Esophagus mucosa (tissue), 1 donor: ENCODE results near the gene NPY4R2. TPM values are rescaled to one million over a fixed set of nuclear protein-coding genes. Genes with fewer than 3 reads are reported as not detected.
"Not testable (repeated sequence)": the region's sequence is repeated elsewhere in the genome, so short reads cannot be mapped to it uniquely, and the experiment has no call there.

Experiments used
- ATAC-seq: fragments of 200-7000 bp; cut with Tn5 transposase; one replicate; pipeline ENCODE4 v1.9.1; 2020
- total RNA-seq: library from RNA; stranded (reverse); gene quantifications from one replicate; pipeline ENCODE4 v1.2.4, GENCODE V29; 2023
- donor health status: DM: yes; HTN: yes; CAD: no.

NPY4R2 gene
- total RNA-seq, 1 donor from 2014 or later, result not detected

DNA sequence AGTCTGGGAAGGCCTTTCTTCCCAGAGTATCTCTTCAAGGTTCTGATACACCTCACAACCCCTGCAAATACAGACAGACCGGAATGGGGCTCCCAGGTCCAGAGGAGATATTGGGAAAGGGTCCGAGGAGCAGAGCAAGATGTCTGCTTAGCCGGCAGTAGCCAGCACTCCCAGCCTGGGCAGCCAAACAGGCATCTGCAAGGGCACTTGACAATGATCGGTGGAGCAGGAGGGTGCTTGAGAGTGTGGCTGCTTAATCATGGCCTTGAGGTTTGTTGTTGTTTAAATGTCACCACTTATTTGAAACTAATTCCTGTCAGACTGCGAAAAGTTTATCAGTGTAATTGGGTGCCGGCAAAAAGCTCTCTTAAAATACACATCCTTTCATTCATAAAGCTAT lies 15.0 kb downstream of the NPY4R2 start:
- ATAC-seq, result not testable (repeated sequence)

DNA sequence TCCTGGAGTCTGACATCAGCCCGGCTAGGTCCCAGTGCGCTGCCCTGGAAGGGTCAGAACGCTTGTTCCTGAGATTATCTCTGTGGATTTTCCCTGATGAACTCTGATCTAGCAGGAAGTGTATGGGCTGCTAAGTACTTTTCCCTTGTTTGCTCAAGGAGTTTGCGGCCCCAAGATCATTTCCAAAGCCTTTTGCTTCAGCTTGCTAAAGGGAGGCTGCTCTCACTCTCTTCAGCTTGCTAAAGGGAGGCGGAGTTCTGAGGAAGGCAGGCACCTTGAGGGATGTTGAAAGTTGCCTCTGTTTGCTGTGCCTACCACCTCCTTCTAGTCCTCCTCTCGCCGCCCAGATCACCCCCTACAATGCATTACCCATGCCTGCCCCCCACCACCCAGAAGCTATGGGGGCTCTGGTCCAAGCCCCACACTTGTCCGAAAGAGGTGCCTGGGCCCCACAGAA lies 18.3 kb downstream of the NPY4R2 start:
- not testable (repeated sequence) for ATAC-seq

DNA sequence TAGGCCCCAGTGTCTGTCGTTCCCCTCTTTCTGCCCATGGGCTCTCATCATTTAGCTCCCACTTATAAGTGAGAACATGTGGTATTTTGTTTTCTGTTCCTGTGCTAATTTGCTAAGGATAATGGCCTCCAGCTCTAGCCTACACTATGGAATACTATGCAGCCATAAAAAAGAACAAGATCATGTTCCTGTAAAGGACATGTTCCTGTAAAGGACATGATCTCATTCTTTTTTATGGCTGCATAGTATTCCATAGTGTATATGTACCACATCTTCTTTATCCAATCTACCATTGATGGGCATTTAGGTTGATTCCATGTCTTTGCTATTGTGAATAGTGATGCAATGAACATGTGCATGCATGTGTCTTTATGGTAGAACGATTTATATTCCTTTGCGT lies 19.2 kb downstream of the NPY4R2 start:
- ATAC-seq, result not testable (repeated sequence)

DNA sequence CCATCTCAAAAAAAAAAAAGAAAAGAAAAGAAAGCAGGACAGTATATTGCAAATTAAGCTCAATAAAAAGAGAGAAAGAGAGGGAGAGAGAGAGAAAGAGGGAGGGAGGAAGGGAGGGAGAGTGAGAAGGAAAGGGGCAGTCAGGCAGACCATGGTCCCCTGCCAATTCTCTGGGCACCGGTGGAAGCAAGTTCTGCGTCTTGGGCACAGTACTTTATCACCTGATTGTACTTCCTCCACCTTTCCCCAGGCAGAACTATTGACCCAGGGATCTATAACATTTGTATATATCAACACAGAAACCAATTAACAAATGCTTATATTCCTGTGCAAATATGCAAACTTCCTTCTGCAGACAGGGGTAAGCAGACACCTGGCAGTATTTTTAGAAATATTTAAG lies 22.4 kb downstream of the NPY4R2 start:
- ATAC-seq, result not testable (repeated sequence)

DNA sequence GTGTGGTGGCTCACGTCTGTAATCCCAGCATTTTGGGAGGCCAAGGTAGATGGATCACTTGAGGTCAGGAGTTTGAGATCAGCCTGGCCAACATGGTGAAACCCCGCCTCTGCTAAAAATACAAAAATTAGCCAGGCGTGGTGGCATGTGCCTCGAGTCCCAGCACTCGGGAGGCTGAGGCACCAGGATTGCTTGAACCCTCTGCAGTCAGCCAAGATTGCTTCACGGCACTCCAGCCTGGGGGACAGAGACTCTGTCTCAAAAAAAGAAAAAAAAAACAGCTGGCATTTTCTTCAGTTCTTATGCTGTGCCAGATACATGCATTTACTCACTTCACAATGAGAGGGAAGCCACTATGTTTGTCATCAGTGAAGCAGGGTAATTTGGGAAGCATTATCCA lies 22.9 kb downstream of the NPY4R2 start:
- ATAC-seq, result not testable (repeated sequence)

DNA sequence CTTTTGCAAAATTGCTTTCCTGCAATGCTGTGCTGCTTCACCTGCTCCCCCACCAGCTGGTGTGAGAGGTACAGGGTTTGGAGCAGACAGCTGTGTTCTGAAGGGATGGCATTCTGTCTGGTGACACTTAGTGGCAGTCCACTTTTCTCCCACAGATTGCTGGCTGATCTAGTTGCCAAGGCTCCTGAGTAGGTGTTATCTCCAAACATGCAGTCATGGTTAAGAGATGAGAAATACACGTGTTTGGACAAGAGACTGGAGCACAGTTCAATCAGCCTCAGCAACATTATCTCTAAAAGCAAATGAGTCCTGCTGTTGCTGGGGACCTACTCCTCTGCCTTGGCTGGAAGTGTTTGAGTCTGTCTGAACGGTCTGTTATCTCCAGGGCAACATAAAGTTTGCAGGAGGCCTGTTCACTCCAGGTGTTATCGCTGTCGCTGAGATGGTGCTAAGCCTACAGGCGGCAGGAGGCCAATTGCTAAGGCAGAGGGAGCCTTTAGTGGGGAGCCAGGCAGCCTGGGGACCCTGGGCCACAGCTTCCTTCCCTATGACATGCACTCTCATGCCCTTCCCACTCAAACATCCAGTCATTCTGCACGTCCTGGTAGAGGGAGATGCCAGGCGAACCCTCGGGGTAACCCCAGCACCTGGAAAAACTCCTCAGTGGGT lies 24.0 kb downstream of the NPY4R2 start:
- ATAC-seq, result peak; percentile 4

DNA sequence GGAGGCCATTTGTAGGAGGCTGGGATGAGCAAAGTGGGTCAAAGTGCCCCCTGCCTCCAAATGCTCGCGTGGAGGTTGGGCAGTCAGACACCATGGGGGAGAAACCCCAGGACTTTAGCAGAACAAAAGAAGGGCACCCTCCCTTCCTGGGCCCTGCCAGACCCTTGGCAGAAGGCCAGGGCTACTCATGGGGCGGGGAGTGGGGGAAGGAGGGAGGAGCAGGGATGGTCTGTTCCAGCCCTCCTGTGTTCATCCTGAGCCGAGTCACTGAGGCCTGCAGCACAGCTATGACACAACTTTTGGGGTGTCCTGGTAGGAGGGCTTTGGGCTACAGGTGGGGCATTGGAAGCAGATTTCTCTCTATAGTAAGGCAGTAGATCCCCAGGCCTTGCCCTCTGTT lies 24.9 kb downstream of the NPY4R2 start:
- ATAC-seq, result peak; percentile 70

DNA sequence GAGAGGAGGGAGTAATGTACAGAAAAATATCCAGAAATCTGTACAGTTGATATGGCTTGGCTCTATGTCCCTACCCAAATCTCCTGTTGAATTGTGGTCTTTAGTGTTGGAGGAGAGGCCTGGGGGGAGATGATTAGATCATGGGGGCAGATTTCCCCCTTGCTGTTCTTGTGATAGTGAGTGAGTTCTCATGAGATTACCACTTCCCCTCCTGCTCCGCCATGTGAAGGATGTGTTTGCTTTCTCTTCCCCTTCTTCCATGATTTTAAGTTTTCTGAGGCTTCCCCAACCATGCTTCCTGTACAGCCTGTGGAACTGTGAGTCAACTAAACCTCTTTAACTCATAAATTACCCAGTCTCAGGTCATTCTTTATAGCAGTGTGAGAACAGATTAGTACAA lies 29.0 kb downstream of the NPY4R2 start:
- ATAC-seq, result not testable (repeated sequence)

DNA sequence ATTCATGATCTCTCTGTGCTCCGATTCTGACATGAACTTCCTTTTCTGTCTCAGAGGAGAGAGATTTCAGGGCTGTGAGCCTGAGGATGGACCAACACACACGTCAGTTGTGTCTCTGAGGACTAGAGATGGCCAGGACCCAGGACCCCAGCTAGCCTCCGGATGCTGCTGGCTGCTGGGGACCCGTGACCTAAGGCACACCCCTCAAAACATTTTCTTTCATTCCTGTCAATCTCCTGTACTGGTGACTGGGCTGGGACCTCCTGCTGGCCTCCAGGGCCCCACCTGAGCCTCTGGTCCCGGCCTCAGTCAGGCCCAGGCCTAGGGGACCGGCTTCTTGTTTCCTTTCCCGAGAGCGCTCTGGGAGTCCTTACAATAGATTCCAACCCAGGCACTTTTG lies 38.7 kb downstream of the NPY4R2 start:
- peak; percentile 24 for ATAC-seq

DNA sequence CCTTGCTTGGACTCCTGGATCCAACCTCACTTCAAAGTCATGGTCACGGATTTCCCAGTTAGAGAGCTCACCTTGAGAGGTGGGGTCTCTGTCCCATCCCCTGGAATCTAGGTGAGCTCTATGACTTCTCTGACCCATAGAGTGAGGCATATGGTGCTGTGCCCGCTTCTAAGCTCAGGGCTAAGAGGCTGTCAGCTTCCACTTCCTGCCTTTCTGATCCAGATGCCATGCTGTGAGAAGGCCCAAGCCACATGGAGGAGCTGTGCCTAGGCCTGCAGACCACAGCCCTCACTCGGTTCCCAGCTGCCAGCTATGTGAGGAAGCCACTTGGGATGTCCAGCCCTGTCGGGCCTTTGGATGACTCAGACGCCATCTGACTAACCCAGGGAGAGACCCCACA lies 41.2 kb downstream of the NPY4R2 start:
- ATAC-seq, result not testable (repeated sequence)

DNA sequence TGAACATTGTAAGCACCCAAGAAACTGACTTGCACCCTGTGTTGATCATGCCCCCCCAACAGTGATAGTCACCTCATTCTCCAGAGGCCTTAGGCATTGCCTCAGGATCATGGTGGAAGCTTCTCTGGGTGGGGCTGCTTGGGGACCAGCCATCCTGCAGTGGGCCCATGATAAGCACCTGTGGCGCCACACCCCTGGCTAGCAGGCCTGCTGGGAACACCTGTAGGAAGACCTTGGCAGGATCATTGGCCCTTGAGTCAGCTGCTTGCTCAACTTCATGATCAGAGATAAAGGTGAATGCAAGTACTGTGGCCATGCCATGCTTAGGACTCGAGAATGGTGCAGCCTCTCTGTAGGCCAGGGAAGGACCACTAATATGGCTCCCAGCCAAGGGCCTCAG lies 42.2 kb downstream of the NPY4R2 start:
- ATAC-seq, result peak; percentile 4

DNA sequence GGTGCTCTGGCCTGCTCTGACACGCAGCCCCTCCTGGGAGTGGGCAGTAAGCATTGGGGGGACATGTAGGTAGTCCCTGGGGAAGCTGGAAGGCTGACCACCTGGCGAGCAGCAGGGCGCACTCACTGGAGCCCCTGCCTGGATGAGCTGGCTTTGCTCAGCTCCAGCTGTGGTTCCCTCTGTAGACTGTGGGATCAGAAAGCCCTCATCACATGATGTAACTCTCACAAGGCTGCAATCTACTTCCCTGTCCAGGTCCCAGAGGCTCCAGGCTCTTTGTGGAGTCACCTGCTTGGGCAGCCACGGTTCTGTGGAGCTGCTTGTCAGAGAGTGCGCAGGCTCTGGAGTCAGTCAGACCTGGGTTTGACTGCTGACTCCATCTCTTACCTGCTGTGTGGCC lies 44.3 kb downstream of the NPY4R2 start:
- peak; percentile 4 for ATAC-seq

DNA sequence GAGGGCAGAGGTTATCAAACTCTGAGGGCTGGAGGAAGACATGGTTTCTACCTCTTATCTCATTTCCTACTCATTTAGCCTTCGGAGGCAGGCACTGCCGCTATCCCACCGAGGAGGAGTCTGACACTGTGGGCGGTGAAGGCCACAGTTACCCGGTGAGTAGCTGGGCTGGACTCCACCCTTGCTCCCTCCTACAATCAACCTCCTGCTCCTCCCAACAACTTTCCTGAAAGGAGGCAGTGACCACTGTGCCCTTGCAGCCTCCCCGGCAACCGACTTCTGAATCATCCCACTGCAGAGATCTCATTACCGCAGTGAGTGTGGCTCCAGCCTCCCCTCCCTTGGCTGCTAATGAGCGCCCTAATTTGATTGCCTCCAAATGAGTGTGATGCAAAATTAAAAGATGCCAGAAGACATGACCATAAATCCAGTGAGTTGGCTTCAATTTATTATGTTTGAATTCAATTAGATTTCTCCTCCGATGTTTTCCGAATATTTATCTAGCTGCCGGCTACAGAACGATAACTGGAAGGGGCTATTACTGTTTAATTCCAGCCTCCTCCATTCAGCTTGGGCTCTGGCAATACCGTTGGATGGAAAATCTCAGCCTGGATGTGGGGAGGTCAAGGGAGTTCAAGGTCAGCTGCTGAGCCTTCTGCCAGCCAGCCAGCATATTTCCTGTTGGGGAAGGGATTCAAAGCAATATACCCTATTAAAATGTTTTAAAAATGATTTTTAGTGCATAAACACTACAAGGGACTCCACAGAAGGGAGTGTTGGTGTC lies 46.0 kb downstream of the NPY4R2 start:
- peak; percentile 27 for ATAC-seq

DNA sequence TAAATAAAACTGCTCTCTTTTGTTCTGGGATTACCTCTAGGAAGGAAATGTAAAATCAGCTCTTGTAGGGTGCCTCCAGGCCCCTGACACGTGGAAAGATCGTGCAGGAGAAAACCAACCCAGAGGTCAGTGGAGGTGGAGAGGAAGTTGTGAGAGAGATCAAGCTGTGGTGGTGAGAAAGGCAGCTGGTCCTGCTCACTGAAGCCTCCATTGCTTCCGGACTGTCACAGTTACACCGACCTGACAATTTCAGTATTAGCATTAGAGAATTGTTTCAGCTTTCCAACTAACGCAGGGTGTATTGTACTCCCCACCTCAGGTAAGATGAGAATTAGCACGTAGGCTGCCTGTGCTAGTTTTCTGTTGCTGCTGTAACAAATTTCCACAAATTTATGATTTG lies 50.5 kb downstream of the NPY4R2 start:
- not testable (repeated sequence) for ATAC-seq

DNA sequence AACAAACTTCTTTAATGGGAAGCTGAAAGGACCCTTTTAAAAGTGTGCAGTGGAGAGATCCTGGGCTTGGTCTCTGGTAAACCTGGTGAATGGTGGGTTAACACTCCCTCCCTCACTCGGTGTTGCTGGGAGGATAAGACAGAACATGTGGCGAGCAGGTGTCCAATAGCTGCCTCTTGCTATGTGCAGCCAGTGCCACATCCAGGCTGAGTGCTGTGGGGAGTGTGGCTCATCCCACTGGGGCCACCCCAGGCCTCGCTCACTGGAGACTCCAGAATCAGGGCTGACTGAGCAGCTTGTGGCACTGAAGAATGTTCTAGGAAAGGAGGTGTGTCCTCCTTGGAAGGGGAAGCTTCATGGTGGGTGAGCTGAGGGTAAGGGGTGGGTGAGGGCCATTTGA lies 51.6 kb downstream of the NPY4R2 start:
- ATAC-seq, result not testable (repeated sequence)

DNA sequence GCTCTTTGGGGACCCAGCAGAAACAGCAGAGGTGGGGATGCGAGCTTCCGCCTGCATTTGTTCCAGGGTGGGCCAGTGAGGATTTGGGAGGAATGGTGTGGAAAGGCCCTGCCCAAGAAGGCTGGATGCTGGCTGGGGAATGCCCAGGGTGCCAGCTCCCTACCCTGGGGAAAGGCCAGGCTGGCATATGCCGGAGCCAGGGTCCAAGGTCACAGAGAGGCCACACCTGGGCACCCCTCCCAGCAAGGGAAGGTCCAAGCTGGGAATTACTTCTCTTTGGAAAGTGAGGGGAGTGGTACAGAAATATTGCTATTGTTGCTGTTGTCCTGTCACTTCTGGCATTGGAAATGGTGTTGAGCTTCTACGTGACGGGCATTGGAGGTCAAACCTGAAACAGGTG lies 53.1 kb downstream of the NPY4R2 start:
- ATAC-seq, result not testable (repeated sequence)

DNA sequence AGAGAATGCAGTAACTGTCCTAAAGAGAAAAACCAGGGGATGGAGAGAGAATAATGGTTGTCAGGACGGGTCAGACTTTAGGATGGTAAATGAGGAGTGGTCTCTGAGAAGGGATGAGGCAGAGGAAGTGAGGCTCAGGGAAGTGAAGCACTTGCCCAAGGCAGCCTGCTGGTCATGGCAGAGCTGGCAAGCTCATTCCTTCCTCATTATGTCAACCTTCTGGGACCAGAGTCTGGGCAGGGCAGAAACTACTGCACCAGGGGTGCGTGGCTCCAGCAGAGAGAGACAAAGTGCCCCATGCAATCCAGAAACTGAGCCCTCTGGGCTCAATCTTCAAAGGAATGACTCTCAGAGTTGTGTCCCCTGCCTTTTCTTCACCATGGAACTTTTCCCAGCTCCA lies 53.6 kb downstream of the NPY4R2 start:
- peak; percentile 62 for ATAC-seq

Other genes with a start within 250 kb of the NPY4R2 start
- 0.88 TPM for gene SYT15B, start 155.1 kb upstream of the NPY4R2 start, total RNA-seq
- gene FAM25C, start 81.1 kb downstream of the NPY4R2 start, total RNA-seq, result not detected